Upper lobe of left lung (tissue), 4 donors: ENCODE results near the gene GASK1B.

Experiments used
- CTCF ChIP-seq, 6 experiments: fragments of 450-650 bp in 4 of 6; fragments of 200-600 bp in 2 of 6; sonication (generic) in 2 of 6; IDR thresholded peaks; one replicate each; pipeline ENCODE4 v1.5.1; 2016 to 2019; ENCODE audit warnings: antibody characterized with exemption in 6 of 6
- EP300 ChIP-seq, 4 donors: sonication (generic); formaldehyde crosslinking; IDR thresholded peaks; one replicate each; pipeline ENCODE4 v1.5.1; 2017; ENCODE audit warnings: antibody characterized with exemption in 4 of 4, control low read depth in 2 of 4
- POLR2A ChIP-seq, 4 donors: fragments of 450-650 bp; IDR thresholded peaks; one replicate each; pipeline ENCODE4 v1.5.1; 2016 to 2017; ENCODE audit warnings: antibody characterized with exemption in 4 of 4, mild to moderate bottlenecking in 2 of 4
- POLR2AphosphoS5 ChIP-seq, 2 donors: sonication (generic); formaldehyde crosslinking; IDR thresholded peaks; one replicate each; pipeline ENCODE4 v1.5.1; 2017; ENCODE audit warnings: antibody characterized with exemption in 2 of 2

- TF ChIP-seq EP300 (IDR thresholded peaks at IDR 0.05) (no peak), CTCF (IDR thresholded peaks at IDR 0.05) (no peak), POLR2A (IDR thresholded peaks at IDR 0.05) (no peak), POLR2AphosphoS5 (IDR thresholded peaks at IDR 0.05) (no peak)
These were observed 38.6 kb downstream of the GASK1B start for GRCh38 chr4:158134222-158134621.
